GM12891 (cell line): Measurements from ENCODE around the gene PCK2.

Source experiments
- DNase-seq: peaks from one replicate; pipeline ENCODE4 v3.0.0; 2011; ENCODE audit warnings: low spot score; ENCODE audit not compliant: insufficient read length
- FAIRE-seq: peaks from 2 replicates; lab custom pipeline; 2011; peaks lifted over from hg19 to GRCh38; lab: Jason Lieb, UNC
- PAX5 ChIP-seq: IDR thresholded peaks from 2 replicates; pipeline ENCODE4 v1.6.1; 2011; ENCODE audit warnings: low read length, moderate library complexity, mild to moderate bottlenecking; ENCODE audit not compliant: insufficient read depth, severe bottlenecking
- POLR2A ChIP-seq: IDR thresholded peaks from 2 replicates; pipeline ENCODE4 v1.6.1; 2011; ENCODE audit warnings: low read depth, low read length, control low read depth
- POLR2AphosphoS5 ChIP-seq: IDR thresholded peaks from 2 replicates; pipeline ENCODE4 v1.6.1; 2011; ENCODE audit warnings: low read depth, low read length, control low read depth
- POU2F2 ChIP-seq: IDR thresholded peaks from 2 replicates; pipeline ENCODE4 v1.6.1; 2011; ENCODE audit warnings: low read depth, mild to moderate bottlenecking, control low read depth, low read length, moderate library complexity
- SPI1 ChIP-seq: IDR thresholded peaks from 2 replicates; pipeline ENCODE4 v1.6.1; 2011; ENCODE audit warnings: low read depth, low read length, control low read depth
- TAF1 ChIP-seq: IDR thresholded peaks from 2 replicates; pipeline ENCODE4 v1.6.1; 2011; ENCODE audit warnings: low read depth, low read length, control low read depth

Gene PCK2

DNA sequence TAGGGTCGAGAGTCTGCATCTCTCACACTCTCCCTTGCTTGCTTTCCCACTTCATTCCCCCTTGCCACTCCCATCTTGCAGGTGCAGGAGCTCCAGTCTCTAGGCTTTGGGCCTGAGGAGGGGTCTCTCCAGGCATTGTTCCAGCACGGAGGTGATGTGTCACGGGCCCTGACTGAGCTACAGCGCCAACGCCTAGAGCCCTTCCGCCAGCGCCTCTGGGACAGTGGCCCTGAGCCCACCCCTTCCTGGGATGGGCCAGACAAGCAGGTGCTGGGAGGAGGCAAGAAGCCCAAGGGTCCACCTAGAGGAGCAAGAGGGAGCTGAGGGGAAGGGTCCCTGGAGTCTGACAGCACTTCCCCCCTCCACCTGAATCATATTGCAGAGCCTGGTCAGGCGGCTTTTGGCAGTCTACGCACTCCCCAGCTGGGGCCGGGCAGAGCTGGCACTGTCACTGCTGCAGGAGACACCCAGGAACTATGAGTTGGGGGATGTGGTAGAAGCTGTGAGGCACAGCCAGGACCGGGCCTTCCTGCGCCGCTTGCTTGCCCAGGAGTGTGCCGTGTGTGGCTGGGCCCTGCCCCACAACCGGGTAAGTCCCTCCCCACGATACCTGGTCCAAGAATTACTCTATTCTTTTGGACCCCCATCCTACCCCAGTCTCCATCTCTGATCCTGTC lies 57.4 kb downstream of the PCK2 start:
- FAIRE-seq = no peak
- DNase-seq = no peak
- TF ChIP-seq PAX5 (no peak), POLR2AphosphoS5 (no peak), POLR2A (no peak), TAF1 (no peak), SPI1 (no peak), POU2F2 (no peak)
